Measurements from ENCODE around the gene GLG1. TPM values are rescaled to one million over a fixed set of nuclear protein-coding genes. Genes with fewer than 3 reads are reported as not detected.

GLG1 gene
- total and polyA plus RNA-seq, 4 donors: 22.2 to 71.5 (median 47.9) TPM

DNA sequence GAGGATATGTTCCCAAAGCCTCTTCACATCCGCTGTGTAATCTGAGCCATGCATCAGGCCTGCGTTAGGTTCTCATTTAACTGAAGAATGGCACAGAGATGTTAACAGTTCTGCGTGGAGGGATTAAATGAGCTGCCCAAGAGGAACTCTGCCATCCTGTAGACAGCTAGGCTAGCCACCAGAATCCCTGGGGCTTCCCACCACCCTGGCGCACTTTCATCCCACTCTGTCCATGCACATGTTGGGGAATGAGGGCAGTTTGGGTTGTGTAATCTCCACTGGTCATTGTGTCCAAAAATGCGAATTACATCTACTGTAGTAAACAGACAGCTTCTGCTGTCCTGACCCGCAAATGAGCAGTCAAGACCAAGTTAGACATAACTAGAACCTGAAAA is 1.0 kb upstream of the GLG1 start:
- Histone ChIP-seq H3K4me3 (ENCODE audit: low read depth in 1 of 3, low read length in 3 of 3) (no peak overlapping the region), H3K27me3 (ENCODE audit: control insufficient read depth in 4 of 4, insufficient read depth in 4 of 4, low read length in 3 of 4) (no peaks in the 10 kb centered on the region), H3K9me3 (ENCODE audit: control insufficient read depth in 4 of 4, low read length in 3 of 4) (no peaks in the 10 kb centered on the region), H3K4me1 (ENCODE audit: control insufficient read depth in 4 of 4, insufficient read depth in 4 of 4, low read length in 3 of 4) (peaks cover 3 to 26% (median 14%) of the 10 kb centered on the region in 4 donors), H3K27ac (ENCODE audit: low read depth in 1 of 2, low read length in 2 of 2) (no peak overlapping the region), H3K36me3 (ENCODE audit: control insufficient read depth in 4 of 4, insufficient read depth in 3 of 4, low read depth in 1 of 4, low read length in 3 of 4) (no peaks in the 10 kb centered on the region), H3K9ac (ENCODE audit: low read depth in 1 of 2, low read length in 2 of 2) (no peak overlapping the region)
- TF ChIP-seq REST (IDR thresholded peaks at IDR 0.05) (no peak), EGR1 (IDR thresholded peaks at IDR 0.05; ENCODE audit: low read depth in 2 of 2) (no peak), MAX (IDR thresholded peaks at IDR 0.05) (no peak), TAF1 (conservative IDR thresholded peaks at IDR 0.05) (no peak), HNF4G (IDR thresholded peaks at IDR 0.05) (no peak), ZBTB33 (IDR thresholded peaks at IDR 0.05) (no peak)
- 80% methylated on average over 6 of the region's 6 CpGs for WGBS
- no peak for DNase-seq (ENCODE audit: low spot score)

DNA sequence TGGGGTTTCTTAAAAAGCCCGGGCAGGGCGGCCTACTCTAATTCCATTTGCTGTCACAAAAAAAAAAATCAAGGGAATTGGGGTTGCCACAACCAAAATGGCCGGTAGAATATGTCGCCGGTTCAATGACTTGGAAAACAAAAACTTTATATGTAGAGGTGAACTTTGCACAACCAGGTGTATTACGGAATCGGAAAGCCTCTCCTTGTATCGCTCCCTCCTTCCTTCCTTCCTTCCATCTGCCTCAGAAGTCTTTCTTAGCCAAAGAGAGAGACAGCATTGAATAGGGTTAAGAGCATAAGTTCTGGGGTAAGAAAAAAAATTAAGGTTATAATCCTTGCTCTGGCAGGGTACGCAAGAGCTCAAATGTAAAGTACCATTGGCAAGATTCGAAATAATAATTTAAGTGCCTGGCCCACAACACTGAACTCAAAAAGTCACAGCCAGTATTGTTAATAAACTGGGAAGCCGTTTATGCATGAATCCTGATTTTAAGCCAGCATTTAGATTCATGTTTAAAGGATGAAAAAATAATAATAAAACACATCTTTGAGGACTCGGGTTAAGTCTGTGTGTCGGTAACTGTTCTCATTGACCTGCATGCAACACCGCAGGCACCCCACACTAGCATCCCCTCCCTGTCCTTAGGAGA is 522 bp upstream of the GLG1 start:
- peak overlapping the region; percentile 86 to 97 (median 94) for H3K4me3 ChIP-seq (ENCODE audit: low read depth in 1 of 3, low read length in 3 of 3)
- H3K36me3 ChIP-seq (ENCODE audit: control insufficient read depth in 4 of 4, insufficient read depth in 3 of 4, low read depth in 1 of 4, low read length in 3 of 4): no peaks in the 10 kb centered on the region
- TF ChIP-seq NR2F2 (IDR thresholded peaks at IDR 0.05) (peak; percentile 31), HNF4A (conservative IDR thresholded peaks at IDR 0.05) (peak; percentile 61 to 84), EGR1 (IDR thresholded peaks at IDR 0.05; ENCODE audit: low read depth in 2 of 2) (no peak), TAF1 (conservative IDR thresholded peaks at IDR 0.05) (peak; percentile 26), RXRA (IDR thresholded peaks at IDR 0.05) (peak; percentile 65 to 87), JUND (IDR thresholded peaks at IDR 0.05) (peak in 1 of 2 donors; percentile 41), YY1 (IDR thresholded peaks at IDR 0.05) (peak; percentile 97), HNF4G (IDR thresholded peaks at IDR 0.05) (peak; percentile 64), SP1 (IDR thresholded peaks at IDR 0.05) (peak; percentile 17)
- TF ChIP-seq, protein P1, sequence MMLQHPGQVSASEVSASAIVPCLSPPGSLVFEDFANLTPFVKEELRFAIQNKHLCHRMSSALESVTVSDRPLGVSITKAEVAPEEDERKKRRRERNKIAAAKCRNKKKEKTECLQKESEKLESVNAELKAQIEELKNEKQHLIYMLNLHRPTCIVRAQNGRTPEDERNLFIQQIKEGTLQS (IDR thresholded peaks at IDR 0.05): no peak
- 29% methylated on average over 14 of the region's 14 CpGs for WGBS
- H3K27me3 ChIP-seq (ENCODE audit: control insufficient read depth in 4 of 4, insufficient read depth in 4 of 4, low read length in 3 of 4): no peaks in the 10 kb centered on the region
- DNase-seq (ENCODE audit: low spot score): no peak
- peaks cover 3 to 26% (median 14%) of the 10 kb centered on the region in 4 donors for H3K4me1 ChIP-seq (ENCODE audit: control insufficient read depth in 4 of 4, insufficient read depth in 4 of 4, low read length in 3 of 4)
- peak overlapping the region; percentile 94 to 98 for H3K27ac ChIP-seq (ENCODE audit: low read depth in 1 of 2, low read length in 2 of 2)
- peak overlapping the region; percentile 47 for H3K9ac ChIP-seq (ENCODE audit: low read depth in 1 of 2, low read length in 2 of 2)
- no peaks in the 10 kb centered on the region for H3K9me3 ChIP-seq (ENCODE audit: control insufficient read depth in 4 of 4, low read length in 3 of 4)
